Erythroblast (primary cell): Measurements from ENCODE around the gene DOCK4.

ENCODE experiments used
- GATA1 ChIP-seq: IDR thresholded peaks from 2 replicates; pipeline ENCODE4 v1.6.1; 2011; ENCODE audit warnings: low read depth, mild to moderate bottlenecking, control low read depth, low read length, moderate library complexity
- POLR2A ChIP-seq: IDR thresholded peaks from 2 replicates; pipeline ENCODE4 v1.6.1; 2011; ENCODE audit warnings: mild to moderate bottlenecking, low read length

DNA sequence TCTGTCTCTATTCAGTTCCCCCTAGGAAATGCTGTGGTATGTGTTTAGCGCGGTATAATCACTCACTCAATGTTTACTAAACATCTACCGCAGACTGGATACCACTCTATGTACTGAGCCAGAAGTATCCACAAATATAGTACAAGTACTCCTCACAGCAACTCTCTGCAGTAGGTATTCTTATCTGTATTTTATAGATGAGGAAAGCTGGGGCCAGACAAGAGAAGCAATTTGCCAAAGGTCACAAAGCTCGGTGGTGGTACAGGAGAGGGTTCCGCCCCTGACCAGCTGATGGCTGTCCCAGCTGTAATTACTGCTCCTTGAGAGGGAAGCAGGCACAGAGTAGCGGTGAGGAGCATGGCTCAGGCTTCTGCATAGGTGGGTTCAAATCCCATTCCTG, 184.1 kb downstream of the DOCK4 start:
- TF ChIP-seq POLR2A (no peak), GATA1 (no peak)
